Keratinocyte (primary cell): Measurements from ENCODE around the gene IL17C.

Experiments used
- EZH2 ChIP-seq: IDR thresholded peaks from one replicate; pipeline ENCODE4 v1.6.1; 2012; ENCODE audit warnings: inconsistent platforms, mild to moderate bottlenecking, low read length, moderate library complexity
- TF ChIP-seq, protein P1 (sequence below), 3 experiments: IDR thresholded peaks in 1 of 3; conservative IDR thresholded peaks in 1 of 3; optimal IDR thresholded peaks in 1 of 3; 2 replicates in 2 of 3; 3 replicates in 1 of 3; pipeline versions ENCODE3 to v1.5.1; 2011; ENCODE audit warnings: low read length in 3 of 3, mild to moderate bottlenecking in 3 of 3, moderate library complexity in 2 of 3, control low read depth in 1 of 3, inconsistent platforms in 1 of 3; ENCODE audit not compliant: insufficient read depth in 2 of 3; ENCODE audit errors: extremely low read depth in 1 of 3

DNA sequence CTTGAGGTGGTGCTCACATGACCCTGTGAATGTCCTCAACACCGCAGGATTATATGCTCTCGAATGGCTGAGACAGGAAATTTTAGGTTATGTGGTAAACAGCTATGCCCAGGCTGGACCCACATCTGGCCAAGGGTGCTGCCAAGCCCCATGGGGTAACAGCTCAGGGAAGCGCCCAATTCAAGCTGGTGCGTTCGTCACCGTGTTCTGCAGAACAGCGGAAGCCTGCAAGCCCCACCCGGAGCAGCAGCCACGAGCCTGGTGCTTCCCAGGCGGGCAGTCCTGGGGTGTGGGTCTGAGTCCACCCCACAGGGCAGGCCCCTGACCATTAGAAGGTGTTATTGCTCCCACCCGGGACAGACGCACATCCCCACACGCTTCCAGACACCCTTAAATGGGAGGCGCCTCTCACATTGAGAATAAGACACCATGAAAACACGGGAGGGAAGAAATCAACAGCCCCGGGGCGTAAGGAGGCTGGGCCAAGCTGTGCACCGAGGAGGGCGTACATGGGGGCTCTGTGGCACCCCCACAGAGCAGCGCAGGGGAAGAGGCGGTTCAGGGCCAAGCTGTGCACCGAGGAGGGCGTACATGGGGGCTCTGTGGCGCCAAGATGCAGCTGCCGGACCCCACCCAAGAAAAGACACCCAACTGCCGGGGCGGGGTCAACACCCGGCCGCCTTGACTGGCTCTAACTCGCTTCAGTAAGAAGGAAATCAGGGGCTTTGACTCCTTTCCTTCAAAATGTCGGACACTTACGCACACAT is 15.4 kb downstream of the IL17C start:
- no peak for TF ChIP-seq EZH2
- TF ChIP-seq, protein P1, sequence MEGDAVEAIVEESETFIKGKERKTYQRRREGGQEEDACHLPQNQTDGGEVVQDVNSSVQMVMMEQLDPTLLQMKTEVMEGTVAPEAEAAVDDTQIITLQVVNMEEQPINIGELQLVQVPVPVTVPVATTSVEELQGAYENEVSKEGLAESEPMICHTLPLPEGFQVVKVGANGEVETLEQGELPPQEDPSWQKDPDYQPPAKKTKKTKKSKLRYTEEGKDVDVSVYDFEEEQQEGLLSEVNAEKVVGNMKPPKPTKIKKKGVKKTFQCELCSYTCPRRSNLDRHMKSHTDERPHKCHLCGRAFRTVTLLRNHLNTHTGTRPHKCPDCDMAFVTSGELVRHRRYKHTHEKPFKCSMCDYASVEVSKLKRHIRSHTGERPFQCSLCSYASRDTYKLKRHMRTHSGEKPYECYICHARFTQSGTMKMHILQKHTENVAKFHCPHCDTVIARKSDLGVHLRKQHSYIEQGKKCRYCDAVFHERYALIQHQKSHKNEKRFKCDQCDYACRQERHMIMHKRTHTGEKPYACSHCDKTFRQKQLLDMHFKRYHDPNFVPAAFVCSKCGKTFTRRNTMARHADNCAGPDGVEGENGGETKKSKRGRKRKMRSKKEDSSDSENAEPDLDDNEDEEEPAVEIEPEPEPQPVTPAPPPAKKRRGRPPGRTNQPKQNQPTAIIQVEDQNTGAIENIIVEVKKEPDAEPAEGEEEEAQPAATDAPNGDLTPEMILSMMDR (optimal IDR thresholded peaks at IDR 0.05 in 1 of 3, IDR thresholded peaks at IDR 0.05 in 1 of 3, conservative IDR thresholded peaks at IDR 0.05 in 1 of 3; ENCODE audit: extremely low read depth in 1 of 3, insufficient read depth in 2 of 3, low read length in 3 of 3), result no peak
